Raji (cell line): Measurements from ENCODE around the gene TPSG1.

Experiments used
- POLR2A ChIP-seq: IDR thresholded peaks from 2 replicates; pipeline ENCODE4 v1.6.1; 2011; ENCODE audit warnings: low read depth, low read length, control low read depth; ENCODE audit not compliant: insufficient read depth

The TPSG1 gene

DNA sequence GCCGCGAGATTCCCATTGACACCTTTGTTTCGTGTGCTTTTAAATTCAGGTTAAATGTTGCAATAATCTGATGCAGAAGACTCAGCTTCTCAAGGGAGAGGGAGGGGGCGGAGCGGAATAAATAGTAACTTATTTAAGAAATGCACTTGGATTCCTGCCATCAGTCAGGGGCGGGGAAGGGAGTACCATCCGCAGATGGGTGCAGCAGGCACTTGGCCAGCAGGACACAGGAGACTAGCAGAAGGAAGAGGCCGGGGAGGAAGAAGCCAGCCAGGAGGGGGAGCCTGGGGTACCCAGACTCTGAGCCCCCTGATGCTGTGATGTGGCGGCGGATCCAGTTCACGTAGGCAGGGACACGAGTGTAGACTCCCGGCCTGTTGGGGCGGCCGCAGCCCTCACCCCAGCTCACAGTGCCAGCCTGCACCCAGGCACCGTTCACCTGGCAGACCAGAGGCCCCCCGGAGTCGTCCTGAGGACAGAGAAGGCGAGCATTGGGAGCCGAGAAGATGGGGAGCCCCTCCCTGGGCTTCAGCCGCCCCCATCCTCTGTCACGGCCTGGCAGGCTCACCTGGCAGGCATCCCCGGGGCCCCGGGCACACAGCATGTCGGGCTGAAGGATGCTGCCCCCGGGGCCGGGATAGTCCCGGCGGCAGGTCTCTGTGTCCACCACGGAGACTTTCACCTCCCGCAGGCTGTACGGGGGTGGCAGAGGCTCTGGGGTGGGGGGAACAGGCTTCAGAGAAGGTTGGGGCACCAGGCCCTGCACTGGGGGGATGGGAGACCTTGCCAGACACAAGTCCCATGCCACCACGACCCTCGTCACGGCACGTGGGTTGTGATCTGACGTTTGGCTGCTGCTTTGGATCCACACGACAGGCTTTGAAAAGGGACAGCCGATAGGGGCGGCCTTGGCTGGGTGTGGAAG is 3.2 kb downstream of the TPSG1 start:
- no peak for TF ChIP-seq POLR2A

GRCh38 chr16:1220841-1221627 is 4.0 kb downstream of the TPSG1 start:
- TF ChIP-seq POLR2A = no peak

- TF ChIP-seq POLR2A = no peak
Observed at GRCh38 chr16:1220098-1220728, 4.9 kb downstream of the TPSG1 start.

GRCh38 chr16:1218930-1219611 is 6.0 kb downstream of the TPSG1 start:
- no peak for TF ChIP-seq POLR2A

DNA sequence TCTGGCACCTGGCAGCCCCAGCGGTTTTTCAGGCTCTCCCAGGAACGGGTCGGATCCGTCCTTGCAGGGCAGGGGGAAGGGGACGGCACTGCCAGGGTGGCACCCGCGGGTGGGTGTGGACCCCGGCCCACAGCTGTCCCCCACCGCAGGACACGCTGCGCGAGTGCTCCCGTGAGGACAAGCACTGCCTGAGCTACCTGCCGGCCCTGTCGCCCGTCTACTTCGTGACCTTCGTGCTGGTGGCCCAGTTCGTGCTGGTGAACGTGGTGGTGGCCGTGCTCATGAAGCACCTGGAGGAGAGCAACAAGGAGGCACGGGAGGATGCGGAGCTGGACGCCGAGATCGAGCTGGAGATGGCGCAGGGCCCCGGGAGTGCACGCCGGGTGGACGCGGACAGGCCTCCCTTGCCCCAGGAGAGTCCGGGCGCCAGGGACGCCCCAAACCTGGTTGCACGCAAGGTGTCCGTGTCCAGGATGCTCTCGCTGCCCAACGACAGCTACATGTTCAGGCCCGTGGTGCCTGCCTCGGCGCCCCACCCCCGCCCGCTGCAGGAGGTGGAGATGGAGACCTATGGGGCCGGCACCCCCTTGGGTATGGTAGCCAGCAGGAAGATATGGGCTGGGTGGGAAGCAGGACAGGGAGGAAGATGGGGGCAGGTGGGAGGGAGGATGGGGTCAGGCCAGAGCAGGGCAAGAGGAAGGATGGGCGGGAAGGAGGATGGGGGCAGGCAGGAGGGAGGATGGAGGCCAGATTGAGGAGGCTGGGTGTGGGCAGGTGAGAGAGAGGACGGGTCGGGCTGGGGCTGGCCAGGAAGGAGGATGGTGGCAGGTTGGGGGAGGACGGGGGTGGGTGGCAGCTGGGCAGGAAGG is 6.8 kb downstream of the TPSG1 start:
- TF ChIP-seq POLR2A = no peak

DNA sequence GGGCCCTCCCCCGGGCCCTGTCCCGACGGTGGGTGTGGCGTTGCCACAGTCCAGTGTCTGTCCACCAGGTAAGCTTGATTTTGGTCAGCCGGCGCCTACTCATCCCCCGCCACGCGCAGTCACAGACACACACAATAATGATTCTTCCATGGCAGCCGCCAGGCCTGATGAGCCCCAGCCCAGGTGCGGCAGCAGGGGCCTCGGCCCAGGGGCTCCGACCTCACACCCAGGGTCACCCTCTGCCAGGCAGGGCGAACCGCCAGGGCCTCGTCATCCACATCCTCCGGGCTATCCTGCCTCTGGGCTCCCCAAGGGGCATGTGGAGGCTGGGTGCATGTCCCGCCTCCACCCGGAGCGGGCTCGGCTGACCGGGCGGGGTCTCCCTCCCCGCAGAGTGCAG is 7.5 kb downstream of the TPSG1 start:
- TF ChIP-seq POLR2A = no peak

- no peak for TF ChIP-seq POLR2A
Observed at GRCh38 chr16:1216681-1217400, 8.2 kb downstream of the TPSG1 start.

DNA sequence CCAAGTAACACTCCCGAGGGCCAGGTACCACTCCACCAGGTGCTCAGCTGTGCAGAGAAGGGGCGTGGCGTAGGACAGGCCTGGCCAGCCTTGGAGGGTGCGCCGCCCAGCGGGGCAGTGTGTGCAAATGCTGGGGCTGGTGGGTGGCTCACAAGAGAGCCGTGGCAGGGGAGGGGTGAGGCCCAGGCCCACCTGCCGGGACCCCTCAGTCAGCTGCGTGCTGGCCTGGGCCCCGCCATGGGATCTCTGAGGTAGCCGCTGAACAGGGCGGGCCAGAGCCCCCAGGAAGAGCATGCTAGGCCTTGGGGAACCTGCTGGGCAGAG is 8.8 kb downstream of the TPSG1 start:
- TF ChIP-seq POLR2A = no peak

- no peak for TF ChIP-seq POLR2A
Observed at GRCh38 chr16:1215574-1216295, 9.3 kb downstream of the TPSG1 start.

- no peak for TF ChIP-seq POLR2A
Observed at GRCh38 chr16:1214719-1215118, 10.3 kb downstream of the TPSG1 start.

DNA sequence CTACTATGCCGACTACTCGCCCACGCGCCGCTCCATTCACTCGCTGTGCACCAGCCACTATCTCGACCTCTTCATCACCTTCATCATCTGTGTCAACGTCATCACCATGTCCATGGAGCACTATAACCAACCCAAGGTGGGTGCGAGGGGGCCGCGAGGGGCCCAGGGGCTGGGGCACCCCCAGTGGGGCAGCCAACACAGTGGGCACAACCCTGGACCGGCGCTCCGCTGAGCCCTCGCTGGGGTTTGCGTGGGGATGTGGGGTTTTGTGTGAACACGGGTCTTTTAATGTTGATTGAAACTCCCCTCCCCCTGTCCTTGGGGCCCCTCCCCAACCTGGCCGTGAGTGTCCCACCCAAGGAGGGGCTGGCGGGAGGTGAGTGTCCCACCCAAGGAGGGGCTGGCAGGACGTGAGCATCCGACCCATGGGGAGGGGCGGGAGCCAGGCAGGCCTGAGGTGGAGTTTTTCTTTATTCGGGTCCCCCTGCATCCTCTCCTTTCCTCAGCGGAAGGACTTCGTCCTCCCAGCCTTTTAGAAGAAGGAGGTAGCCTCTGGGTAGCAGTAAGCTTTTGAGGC is 11.2 kb downstream of the TPSG1 start:
- TF ChIP-seq POLR2A = no peak

DNA sequence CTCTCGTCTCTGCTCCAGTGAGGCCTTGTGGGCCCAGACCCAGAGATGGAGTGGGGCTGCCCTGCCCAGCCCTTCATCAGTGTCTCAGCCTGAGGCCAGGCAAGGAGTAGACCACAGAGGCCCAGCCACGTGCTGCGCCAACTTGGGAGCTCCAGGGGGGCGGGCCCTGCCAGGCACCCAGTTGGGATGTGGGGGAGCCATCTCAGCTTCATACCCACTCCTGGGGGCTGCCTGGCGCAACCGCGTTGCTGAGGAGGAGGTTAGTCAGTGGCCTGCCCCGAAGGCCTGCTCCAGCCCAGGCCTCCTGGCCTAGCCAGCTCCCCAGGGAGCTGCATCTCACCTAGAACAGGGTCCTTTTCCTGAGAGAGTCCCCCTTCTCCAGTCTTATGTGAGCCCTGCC is 11.8 kb downstream of the TPSG1 start:
- no peak for TF ChIP-seq POLR2A
